K562 (cell line): ENCODE results near the gene TRIM27. TPM values are rescaled to one million over a fixed set of nuclear protein-coding genes. Genes with fewer than 3 reads are reported as not detected.
A peak's percentile ranks its signal among the peaks of the same experiment; 100 is the strongest.

ENCODE experiments used
- ATF7 ChIP-seq: fragments of 450-650 bp; IDR thresholded peaks from 2 replicates; pipeline ENCODE4 v1.7.1; 2014; ENCODE audit warnings: mild to moderate bottlenecking, moderate library complexity
- FOS ChIP-seq: IDR thresholded peaks from 3 replicates; pipeline ENCODE4 v1.6.1; 2011; ENCODE audit not compliant: insufficient read length; ENCODE audit errors: extremely low read depth
- HMGN3 ChIP-seq: IDR thresholded peaks from 2 replicates; pipeline ENCODE4 v1.6.1; 2011; ENCODE audit warnings: borderline replicate concordance, low read depth, mild to moderate bottlenecking, mixed read lengths, low read length; ENCODE audit not compliant: insufficient read length; ENCODE audit errors: extremely low read depth
- JUND ChIP-seq, 2 experiments: IDR thresholded peaks; 2 replicates in 1 of 2; 3 replicates in 1 of 2; pipeline ENCODE4 v1.6.1; 2011; ENCODE audit warnings: borderline replicate concordance in 2 of 2, low read depth in 2 of 2, low read length in 2 of 2, improper control_type of control experiment in 1 of 2, missing biosample characterization in 1 of 2, missing genetic modification characterization in 1 of 2, missing genetic modification reagents in 1 of 2
- KLF16 ChIP-seq: IDR thresholded peaks from 2 replicates; pipeline ENCODE4 v1.6.1; 2016; ENCODE audit warnings: antibody characterized with exemption
- NCOR1 ChIP-seq: fragments of 450-650 bp; IDR thresholded peaks from 2 replicates; pipeline ENCODE4 v1.6.1; 2016; ENCODE audit warnings: mild to moderate bottlenecking, moderate library complexity
- NONO ChIP-seq, 2 experiments: fragments of 200-400 bp in 1 of 2; fragments of 450-650 bp in 1 of 2; formaldehyde crosslinking in 1 of 2; IDR thresholded peaks; 2 replicates each; pipeline ENCODE4 v1.6.1; 2017; ENCODE audit warnings: low read depth in 2 of 2, mild to moderate bottlenecking in 2 of 2, moderate library complexity in 2 of 2, low read length in 1 of 2
- RBBP5 ChIP-seq: fragments of 200-600 bp; sonication (generic); IDR thresholded peaks from 2 replicates; pipeline ENCODE4 v1.6.1; 2012; ENCODE audit warnings: borderline replicate concordance, mild to moderate bottlenecking, low read length, control low read depth, inconsistent platforms; ENCODE audit not compliant: insufficient read depth, poor library complexity, severe bottlenecking
- ZFP36 ChIP-seq: fragments of 150-350 bp; IDR thresholded peaks from 2 replicates; pipeline ENCODE4 v1.6.1; 2018; ENCODE audit warnings: low read length, low read depth; ENCODE audit not compliant: partially characterized antibody
- ZNF124 ChIP-seq: sonication (generic); formaldehyde crosslinking; IDR thresholded peaks from 2 replicates; pipeline ENCODE4 v1.8.1; 2022; ENCODE audit warnings: missing genetic modification reagents
- ZNF197 ChIP-seq: fragments of 200-800 bp; sonication (Bioruptor generic); IDR thresholded peaks from 2 replicates; pipeline ENCODE4 v1.6.1; 2016; ENCODE audit warnings: low read depth, missing genetic modification characterization, missing compliant biosample characterization
- ZNF41 ChIP-seq: fragments of 250-450 bp; sonication (Bioruptor Pico); conservative IDR thresholded peaks from 2 replicates; pipeline ENCODE4 v1.4.0; 2020; ENCODE audit warnings: mild to moderate bottlenecking
- polyA plus RNA-seq, 8 experiments: library from polyadenylated mRNA; depleted of rRNA in 4 of 8; stranded (reverse) in 5 of 8; unstranded in 3 of 8; fragments of >200 nt; fragmentation: Nextera tagmentation in 2 of 8; fragmentation: Illumina TruSeq in 1 of 8; extraction: Ambion mirVana in 2 of 8; extraction: Trizol in 1 of 8; gene quantifications; 2 replicates each; pipeline versions ENCODE4 v1.2.1 to v1.2.3, GENCODE V29; 2011 to 2014; ENCODE audit warnings: inconsistent platforms in 1 of 8, missing spikeins in 1 of 8
- total RNA-seq, 7 experiments: library from RNA; depleted of rRNA in 6 of 7; stranded (reverse); fragments of >200 nt in 6 of 7; fragmentation: Illumina TruSeq in 2 of 7; extraction: Trizol in 2 of 7; gene quantifications; 2 replicates each; pipeline versions ENCODE4 v1.2.1 to v1.2.3, GENCODE V29; 2011 to 2021; ENCODE audit warnings: low replicate concordance in 1 of 7
- TF ChIP-seq, protein P1 (sequence below): fragments of 450-650 bp; formaldehyde crosslinking; IDR thresholded peaks from 2 replicates; pipeline ENCODE4 v1.4.0; 2020; ENCODE audit warnings: mild to moderate bottlenecking, mixed read lengths
- TF ChIP-seq, protein P2 (sequence below): fragments of 450-650 bp; formaldehyde crosslinking; IDR thresholded peaks from 2 replicates; pipeline ENCODE4 v1.4.0; 2020; ENCODE audit warnings: mild to moderate bottlenecking, moderate library complexity
- TF ChIP-seq, protein P3 (sequence below): fragments of 450-650 bp; formaldehyde crosslinking; IDR thresholded peaks from 2 replicates; pipeline ENCODE4 v1.4.0; 2020; ENCODE audit warnings: mild to moderate bottlenecking, moderate library complexity
- TF ChIP-seq, protein P4 (sequence below): fragments of 200-400 bp; formaldehyde crosslinking; IDR thresholded peaks from 2 replicates; pipeline ENCODE4 v1.6.1; 2017; ENCODE audit warnings: mild to moderate bottlenecking, low read depth, low read length, moderate library complexity
- TF ChIP-seq, protein P5 (sequence below): fragments of 250-450 bp; sonication (Bioruptor Pico); IDR thresholded peaks from 2 replicates; pipeline ENCODE4 v1.5.0; 2021; ENCODE audit warnings: mild to moderate bottlenecking, borderline replicate concordance

TRIM27 gene
- total and polyA plus RNA-seq, 9 of the 15 experiments (the other 6 are each of a cell fraction or from before 2014, with no cell fraction given): 37.7 to 235 (median 122) TPM

DNA sequence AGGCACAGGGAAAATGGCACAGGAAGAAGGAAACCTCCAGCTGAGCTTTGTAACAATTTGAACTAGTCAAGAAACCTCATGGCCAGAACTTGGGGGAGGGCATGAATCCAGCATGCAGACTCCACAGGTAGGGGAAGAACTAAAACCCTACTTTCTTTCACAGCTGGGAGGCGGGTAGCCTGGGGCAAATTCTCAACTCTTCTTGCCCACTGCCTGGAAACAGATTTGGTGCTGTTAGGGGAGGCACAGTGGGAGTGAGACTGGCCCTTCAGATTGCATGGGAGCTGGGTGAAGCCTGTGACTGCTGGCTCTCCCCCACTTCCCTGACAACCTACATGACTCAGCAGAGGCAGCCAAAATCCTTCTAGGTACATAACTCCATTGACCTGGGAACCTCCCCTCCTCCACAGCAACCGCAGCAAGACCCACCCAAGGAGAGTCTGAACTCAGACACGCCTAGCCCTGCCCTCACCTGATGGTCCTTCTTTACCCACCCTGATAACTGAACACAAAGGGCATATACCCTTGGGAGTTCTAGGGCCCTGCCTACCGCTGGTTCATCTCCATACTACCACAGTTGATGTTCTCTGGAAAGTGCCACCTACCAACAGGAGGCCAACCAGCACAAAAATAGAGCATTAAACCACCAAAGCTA, 37.2 kb upstream of the TRIM27 start (continued):
- TF ChIP-seq, protein P1, sequence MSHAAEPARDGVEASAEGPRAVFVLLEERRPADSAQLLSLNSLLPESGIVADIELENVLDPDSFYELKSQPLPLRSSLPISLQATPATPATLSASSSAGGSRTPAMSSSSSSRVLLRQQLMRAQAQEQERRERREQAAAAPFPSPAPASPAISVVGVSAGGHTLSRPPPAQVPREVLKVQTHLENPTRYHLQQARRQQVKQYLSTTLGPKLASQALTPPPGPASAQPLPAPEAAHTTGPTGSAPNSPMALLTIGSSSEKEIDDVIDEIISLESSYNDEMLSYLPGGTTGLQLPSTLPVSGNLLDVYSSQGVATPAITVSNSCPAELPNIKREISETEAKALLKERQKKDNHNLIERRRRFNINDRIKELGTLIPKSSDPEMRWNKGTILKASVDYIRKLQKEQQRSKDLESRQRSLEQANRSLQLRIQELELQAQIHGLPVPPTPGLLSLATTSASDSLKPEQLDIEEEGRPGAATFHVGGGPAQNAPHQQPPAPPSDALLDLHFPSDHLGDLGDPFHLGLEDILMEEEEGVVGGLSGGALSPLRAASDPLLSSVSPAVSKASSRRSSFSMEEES (CRISPR knock-in tag): no peak
- peak in 1 of 2 experiments; percentile 40; a peak in 1 of 4 replicates for TF ChIP-seq NONO (IDR thresholded peaks at IDR 0.05; ENCODE audit: low read depth in 2 of 2, low read length in 1 of 2)
- TF ChIP-seq ZNF124 (CRISPR knock-in tag): no peak
- peak; percentile 57 for TF ChIP-seq NCOR1
- TF ChIP-seq HMGN3: no peak
- TF ChIP-seq ZNF41 (CRISPR knock-in tag): no peak
- no peak for TF ChIP-seq RBBP5
- TF ChIP-seq, protein P2, sequence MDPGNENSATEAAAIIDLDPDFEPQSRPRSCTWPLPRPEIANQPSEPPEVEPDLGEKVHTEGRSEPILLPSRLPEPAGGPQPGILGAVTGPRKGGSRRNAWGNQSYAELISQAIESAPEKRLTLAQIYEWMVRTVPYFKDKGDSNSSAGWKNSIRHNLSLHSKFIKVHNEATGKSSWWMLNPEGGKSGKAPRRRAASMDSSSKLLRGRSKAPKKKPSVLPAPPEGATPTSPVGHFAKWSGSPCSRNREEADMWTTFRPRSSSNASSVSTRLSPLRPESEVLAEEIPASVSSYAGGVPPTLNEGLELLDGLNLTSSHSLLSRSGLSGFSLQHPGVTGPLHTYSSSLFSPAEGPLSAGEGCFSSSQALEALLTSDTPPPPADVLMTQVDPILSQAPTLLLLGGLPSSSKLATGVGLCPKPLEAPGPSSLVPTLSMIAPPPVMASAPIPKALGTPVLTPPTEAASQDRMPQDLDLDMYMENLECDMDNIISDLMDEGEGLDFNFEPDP (CRISPR knock-in tag): no peak
- TF ChIP-seq, protein P3, sequence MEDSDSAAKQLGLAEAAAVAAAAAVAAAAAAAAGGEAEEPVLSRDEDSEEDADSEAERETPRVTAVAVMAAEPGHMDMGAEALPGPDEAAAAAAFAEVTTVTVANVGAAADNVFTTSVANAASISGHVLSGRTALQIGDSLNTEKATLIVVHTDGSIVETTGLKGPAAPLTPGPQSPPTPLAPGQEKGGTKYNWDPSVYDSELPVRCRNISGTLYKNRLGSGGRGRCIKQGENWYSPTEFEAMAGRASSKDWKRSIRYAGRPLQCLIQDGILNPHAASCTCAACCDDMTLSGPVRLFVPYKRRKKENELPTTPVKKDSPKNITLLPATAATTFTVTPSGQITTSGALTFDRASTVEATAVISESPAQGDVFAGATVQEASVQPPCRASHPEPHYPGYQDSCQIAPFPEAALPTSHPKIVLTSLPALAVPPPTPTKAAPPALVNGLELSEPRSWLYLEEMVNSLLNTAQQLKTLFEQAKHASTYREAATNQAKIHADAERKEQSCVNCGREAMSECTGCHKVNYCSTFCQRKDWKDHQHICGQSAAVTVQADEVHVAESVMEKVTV: no peak
- no peak; the same call in 1 of the 2 replicates for TF ChIP-seq ZNF197
- TF ChIP-seq KLF16: peak; percentile 58; the same call in 1 of the 2 replicates
- TF ChIP-seq, protein P4, sequence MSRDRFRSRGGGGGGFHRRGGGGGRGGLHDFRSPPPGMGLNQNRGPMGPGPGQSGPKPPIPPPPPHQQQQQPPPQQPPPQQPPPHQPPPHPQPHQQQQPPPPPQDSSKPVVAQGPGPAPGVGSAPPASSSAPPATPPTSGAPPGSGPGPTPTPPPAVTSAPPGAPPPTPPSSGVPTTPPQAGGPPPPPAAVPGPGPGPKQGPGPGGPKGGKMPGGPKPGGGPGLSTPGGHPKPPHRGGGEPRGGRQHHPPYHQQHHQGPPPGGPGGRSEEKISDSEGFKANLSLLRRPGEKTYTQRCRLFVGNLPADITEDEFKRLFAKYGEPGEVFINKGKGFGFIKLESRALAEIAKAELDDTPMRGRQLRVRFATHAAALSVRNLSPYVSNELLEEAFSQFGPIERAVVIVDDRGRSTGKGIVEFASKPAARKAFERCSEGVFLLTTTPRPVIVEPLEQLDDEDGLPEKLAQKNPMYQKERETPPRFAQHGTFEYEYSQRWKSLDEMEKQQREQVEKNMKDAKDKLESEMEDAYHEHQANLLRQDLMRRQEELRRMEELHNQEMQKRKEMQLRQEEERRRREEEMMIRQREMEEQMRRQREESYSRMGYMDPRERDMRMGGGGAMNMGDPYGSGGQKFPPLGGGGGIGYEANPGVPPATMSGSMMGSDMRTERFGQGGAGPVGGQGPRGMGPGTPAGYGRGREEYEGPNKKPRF: no peak
- TF ChIP-seq JUND (IDR thresholded peaks at IDR 0.05; ENCODE audit: borderline replicate concordance, low read depth, low read length): peak; percentile 82
- peak; percentile 75; the same call in 1 of the 3 replicates for TF ChIP-seq JUND (tag; IDR thresholded peaks at IDR 0.05; ENCODE audit: borderline replicate concordance, low read depth, low read length)
- peak; percentile 68 for TF ChIP-seq ATF7
- TF ChIP-seq FOS: no peak
- TF ChIP-seq, protein P5, sequence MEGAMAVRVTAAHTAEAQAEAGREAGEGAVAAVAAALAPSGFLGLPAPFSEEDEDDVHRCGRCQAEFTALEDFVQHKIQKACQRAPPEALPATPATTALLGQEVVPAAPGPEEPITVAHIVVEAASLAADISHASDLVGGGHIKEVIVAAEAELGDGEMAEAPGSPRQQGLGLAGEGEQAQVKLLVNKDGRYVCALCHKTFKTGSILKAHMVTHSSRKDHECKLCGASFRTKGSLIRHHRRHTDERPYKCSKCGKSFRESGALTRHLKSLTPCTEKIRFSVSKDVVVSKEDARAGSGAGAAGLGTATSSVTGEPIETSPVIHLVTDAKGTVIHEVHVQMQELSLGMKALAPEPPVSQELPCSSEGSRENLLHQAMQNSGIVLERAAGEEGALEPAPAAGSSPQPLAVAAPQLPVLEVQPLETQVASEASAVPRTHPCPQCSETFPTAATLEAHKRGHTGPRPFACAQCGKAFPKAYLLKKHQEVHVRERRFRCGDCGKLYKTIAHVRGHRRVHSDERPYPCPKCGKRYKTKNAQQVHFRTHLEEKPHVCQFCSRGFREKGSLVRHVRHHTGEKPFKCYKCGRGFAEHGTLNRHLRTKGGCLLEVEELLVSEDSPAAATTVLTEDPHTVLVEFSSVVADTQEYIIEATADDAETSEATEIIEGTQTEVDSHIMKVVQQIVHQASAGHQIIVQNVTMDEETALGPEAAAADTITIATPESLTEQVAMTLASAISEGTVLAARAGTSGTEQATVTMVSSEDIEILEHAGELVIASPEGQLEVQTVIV (CRISPR knock-in tag): no peak
- no peak for TF ChIP-seq ZFP36
